Measurements from ENCODE around the gene FARSB.

DNA sequence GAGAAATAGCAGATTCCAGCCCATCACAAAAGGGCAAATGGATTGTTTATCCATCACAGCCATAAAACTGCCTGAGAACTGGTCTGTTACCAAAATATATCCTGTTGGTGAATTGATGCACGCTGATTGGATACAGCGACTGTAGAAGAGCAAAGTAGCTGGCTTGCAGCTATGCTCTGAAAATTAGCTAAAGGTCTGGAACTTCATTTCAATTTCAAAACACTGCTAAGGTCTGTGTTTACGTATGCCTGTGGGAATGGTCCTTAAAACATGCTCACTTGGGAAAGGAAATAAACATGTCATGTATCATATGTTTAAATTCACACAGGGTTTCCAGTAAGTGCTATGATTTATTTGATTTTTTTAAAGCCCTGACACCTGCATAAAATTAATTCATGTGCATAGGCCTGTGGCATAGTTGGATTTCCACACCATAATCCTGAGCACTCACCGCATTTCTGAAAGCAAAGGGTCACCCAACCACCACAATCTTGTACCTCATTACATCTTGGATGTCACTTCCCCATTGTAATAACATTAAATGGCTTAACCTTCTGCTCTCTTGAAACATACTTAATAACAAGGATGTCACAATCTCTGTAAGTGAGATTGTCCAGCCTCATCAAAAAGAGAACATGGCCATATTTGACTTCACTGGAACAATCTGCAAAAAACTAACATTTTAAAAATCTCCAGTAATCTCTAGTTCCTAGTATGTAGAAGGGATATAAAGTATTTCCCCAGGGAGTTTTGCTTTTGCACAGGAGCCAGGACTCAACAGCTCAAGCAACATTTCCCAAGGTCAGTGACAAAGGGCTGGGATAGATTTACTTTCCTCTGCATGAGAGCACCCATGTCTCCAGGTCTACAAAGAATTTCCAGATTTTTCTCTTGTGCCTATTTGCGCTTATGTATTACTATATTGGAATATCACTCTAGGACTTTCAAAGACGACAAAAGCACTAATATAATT, 109.8 kb downstream of the FARSB start:
- TF ChIP-seq CTCF (IDR thresholded peaks at IDR 0.05), result no peak
- no peak for TF ChIP-seq POLR2A (IDR thresholded peaks at IDR 0.05)

All from uterus (tissue), 2 donors.